NCI-H1930 (cell line): ENCODE results near the gene S100A3.

Source experiments
- DNase-seq, 2 experiments: peaks; one replicate each; lab custom pipeline; 2025; lab: John Stamatoyannopoulos, UW

Gene S100A3

DNA sequence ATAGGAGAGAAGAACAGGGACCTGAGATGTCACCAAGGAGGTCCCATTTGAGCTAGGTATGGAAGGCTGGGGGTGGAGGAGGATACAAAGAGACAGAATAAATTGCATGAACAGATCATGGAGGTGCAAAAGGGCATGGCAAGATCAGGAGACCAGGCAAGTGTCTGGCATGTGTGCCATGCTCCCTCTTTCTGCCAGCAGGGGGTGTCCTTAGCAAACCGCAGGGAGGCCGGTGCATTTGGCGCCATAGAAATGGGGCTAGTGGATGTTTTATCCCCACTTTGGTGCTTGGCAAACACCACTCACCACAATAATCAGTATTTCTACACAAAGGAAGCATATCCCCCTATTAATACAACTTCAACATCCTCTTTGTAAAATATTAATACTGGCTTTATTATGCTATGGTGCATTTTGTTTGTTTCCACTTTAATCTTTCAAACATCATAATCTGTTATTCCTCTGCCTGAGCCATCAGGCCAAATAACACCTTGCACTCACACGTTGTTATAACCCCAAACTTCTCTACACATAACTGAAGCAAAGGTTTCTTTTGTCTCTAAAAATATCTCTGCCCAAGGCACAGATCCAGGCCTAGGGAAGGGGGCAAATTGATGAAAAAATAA lies 39.2 kb downstream of the S100A3 start:
- DNase-seq: peak in 1 of 2 experiments; percentile 5

GRCh38 chr1:153509036-153509435 lies 40.0 kb downstream of the S100A3 start:
- no peak for DNase-seq

GRCh38 chr1:153507926-153508583 lies 41.0 kb downstream of the S100A3 start:
- DNase-seq: no peak

DNA sequence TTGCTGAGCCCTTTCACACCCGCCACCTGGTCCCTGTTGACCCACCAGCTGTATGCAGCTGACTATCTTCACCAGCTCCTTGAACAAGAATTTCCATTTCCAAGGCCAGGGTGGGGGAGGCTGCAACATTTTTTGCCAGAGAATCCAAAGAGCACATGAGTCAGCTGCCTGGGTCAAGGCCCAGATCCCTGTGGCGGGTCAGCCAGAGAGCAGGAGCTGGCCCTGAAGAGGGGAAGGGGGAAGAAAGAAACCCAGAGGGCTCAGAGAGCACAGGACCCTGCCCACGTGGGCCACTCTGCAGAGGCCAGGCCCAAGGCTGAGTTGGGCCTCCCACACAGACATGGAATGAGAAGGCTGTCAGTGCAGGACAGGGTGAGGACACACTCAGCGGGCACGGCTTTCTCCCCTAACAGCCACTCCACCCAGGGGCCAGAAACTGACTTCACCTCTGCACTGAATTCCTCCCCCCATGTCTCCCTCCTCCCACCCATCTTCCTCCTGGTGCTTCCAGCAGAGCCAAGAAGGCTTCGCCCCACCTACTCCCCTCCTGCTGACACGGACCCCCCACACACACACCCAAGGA lies 42.1 kb downstream of the S100A3 start:
- no peak for DNase-seq

GRCh38 chr1:153506386-153506785 lies 42.7 kb downstream of the S100A3 start:
- no peak for DNase-seq

DNA sequence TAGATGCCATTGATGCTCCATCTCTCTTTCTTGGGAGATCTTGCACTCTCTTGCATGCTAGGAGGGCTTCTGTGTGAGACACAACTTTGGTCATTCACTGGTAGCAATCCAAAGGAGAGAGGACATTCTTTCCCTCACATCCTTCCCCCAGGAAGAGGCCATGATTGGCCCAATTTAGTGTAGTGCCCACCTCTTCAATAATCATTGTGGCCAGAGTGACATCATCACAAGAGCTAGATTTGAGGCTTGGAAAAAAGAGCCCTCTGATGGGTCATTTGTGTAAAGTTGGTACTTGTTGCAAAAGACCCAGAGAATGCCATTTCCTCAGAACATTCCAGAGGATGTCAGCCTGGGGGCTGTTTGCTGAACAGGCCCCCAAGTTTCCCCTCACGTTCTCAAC lies 43.5 kb downstream of the S100A3 start:
- DNase-seq: no peak

GRCh38 chr1:153503766-153504165 lies 45.3 kb downstream of the S100A3 start:
- no peak for DNase-seq

DNA sequence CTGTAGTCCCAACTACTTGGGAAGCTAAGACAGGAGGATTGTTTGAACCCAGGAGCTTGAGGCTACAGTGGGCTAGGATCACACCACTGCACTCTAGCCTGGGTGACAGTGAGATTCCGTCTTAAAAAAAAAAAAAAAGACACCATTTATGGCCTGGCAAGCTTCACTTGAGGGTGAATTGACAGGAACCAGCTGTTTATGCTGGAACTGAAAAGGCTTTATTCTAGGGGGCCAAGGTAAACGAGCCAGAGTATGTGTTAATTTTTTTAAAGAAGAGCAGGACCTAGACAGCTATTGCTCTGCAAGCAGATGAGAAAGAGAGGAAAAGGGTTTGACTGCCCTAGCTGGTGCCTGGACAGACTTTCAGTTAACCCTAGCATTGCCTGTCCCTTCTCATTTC lies 50.3 kb downstream of the S100A3 start:
- no peak for DNase-seq
